Endothelial cell of umbilical vein (primary cell): Measurements from ENCODE around the gene RBMS1. TPM values are rescaled to one million over a fixed set of nuclear protein-coding genes. Genes with fewer than 3 reads are reported as not detected.

ENCODE experiments used
- BruUV-seq: library from RNA; stranded (reverse); fragments of 400-500 nt; replicated peaks from 2 replicates; lab custom pipeline; 2021; lab: Mats Ljungman, UMichigan
- CTCF ChIA-PET: fragments of 300-600, 350-600 bp; sonication (Branson Sonifier 250); formaldehyde crosslinking; loops from one replicate; lab custom pipeline; 2021; ENCODE audit warnings: antibody characterized with exemption, inconsistent platforms; lab: Charles Lee
- POLR2A ChIA-PET: fragments of 300-600, 350-600 bp; sonication (Branson Sonifier 250); formaldehyde crosslinking; loops from one replicate; lab custom pipeline; 2021; ENCODE audit warnings: antibody characterized with exemption, inconsistent platforms; lab: Charles Lee
- DNase-seq: peaks from one replicate; pipeline ENCODE4 v3.0.0-alpha.2; 2011; ENCODE audit warnings: low read depth, low spot score
- FAIRE-seq: peaks from 2 replicates; lab custom pipeline; 2011; peaks lifted over from hg19 to GRCh38; lab: Jason Lieb, UNC
- H2AFZ ChIP-seq: 2 replicates; pipeline ENCODE4 v1.6.0; 2012; ENCODE audit warnings: low read depth, low read length, control low read depth, inconsistent platforms
- H3K27ac ChIP-seq: 2 replicates; pipeline ENCODE4 v1.5.1; 2011; ENCODE audit warnings: low read depth, mild to moderate bottlenecking, control low read depth, low read length, moderate library complexity; ENCODE audit not compliant: insufficient read depth
- H3K27me3 ChIP-seq, 2 experiments: 2 replicates each; pipeline versions ENCODE4 v1.6.0 to v1.6.1; 2011; ENCODE audit warnings: low read length in 2 of 2, mixed read lengths in 1 of 2; ENCODE audit not compliant: control insufficient read depth in 2 of 2, insufficient read depth in 2 of 2
- H3K36me3 ChIP-seq, 2 experiments: 2 replicates in 1 of 2; 3 replicates in 1 of 2; pipeline ENCODE4 v1.5.1; 2011; ENCODE audit warnings: low read length in 2 of 2, mild to moderate bottlenecking in 1 of 2, moderate library complexity in 1 of 2; ENCODE audit not compliant: control insufficient read depth in 2 of 2, insufficient read depth in 2 of 2; ENCODE audit errors: extremely low read depth in 1 of 2
- H3K4me1 ChIP-seq: 3 replicates; pipeline ENCODE4 v1.5.1; 2011; ENCODE audit warnings: mild to moderate bottlenecking, low read length; ENCODE audit not compliant: control insufficient read depth, insufficient read depth; ENCODE audit errors: extremely low read depth
- H3K4me2 ChIP-seq: 2 replicates; pipeline ENCODE4 v1.6.1; 2011; ENCODE audit warnings: low read length, control low read depth, mixed read lengths; ENCODE audit not compliant: insufficient read depth
- H3K4me3 ChIP-seq, 3 experiments: fragments of 200-600 bp in 1 of 3; sonication (generic), shearing (Covaris generic) in 1 of 3; replicated peaks in 1 of 3; 2 replicates each; pipeline ENCODE4 v1.5.1; 2011 to 2016; ENCODE audit warnings: control low read depth in 3 of 3, low read length in 3 of 3, mild to moderate bottlenecking in 2 of 3, inconsistent platforms in 1 of 3, low read depth in 1 of 3, moderate library complexity in 1 of 3; ENCODE audit not compliant: insufficient read depth in 1 of 3
- H3K79me2 ChIP-seq: 2 replicates; pipeline ENCODE4 v1.6.0; 2012; ENCODE audit warnings: low read length, inconsistent platforms; ENCODE audit not compliant: control insufficient read depth, insufficient read depth
- H3K9ac ChIP-seq: replicated peaks from 2 replicates; pipeline ENCODE3; 2011; ENCODE audit warnings: low read length, control low read depth; ENCODE audit not compliant: insufficient read depth; ENCODE audit errors: extremely low read depth
- H3K9me1 ChIP-seq: replicated peaks from 3 replicates; pipeline ENCODE4 v1.6.0; 2011; ENCODE audit warnings: mild to moderate bottlenecking, low read length; ENCODE audit not compliant: control insufficient read depth, insufficient read depth; ENCODE audit errors: extremely low read depth
- H3K9me3 ChIP-seq: replicated peaks from 2 replicates; pipeline ENCODE4 v1.5.1; 2012; ENCODE audit warnings: low read length, inconsistent platforms; ENCODE audit not compliant: control insufficient read depth, insufficient read depth
- H4K20me1 ChIP-seq: replicated peaks from 2 replicates; pipeline ENCODE3; 2011; ENCODE audit warnings: mild to moderate bottlenecking, low read length; ENCODE audit not compliant: control insufficient read depth, insufficient read depth; ENCODE audit errors: extremely low read depth
- CTCF ChIP-seq, 2 donors: IDR thresholded peaks; 1 replicate in 1 of 2; 2 replicates in 1 of 2; pipeline ENCODE4 v1.5.1; 2011; ENCODE audit warnings: low read length in 2 of 2, mild to moderate bottlenecking in 2 of 2, moderate library complexity in 2 of 2, control low read depth in 1 of 2, inconsistent platforms in 1 of 2, low read depth in 1 of 2; ENCODE audit not compliant: insufficient read depth in 1 of 2; ENCODE audit errors: extremely low read depth in 1 of 2
- EZH2 ChIP-seq: IDR thresholded peaks from 2 replicates; pipeline ENCODE4 v1.6.1; 2012; ENCODE audit warnings: borderline replicate concordance, low read depth, mild to moderate bottlenecking, moderate library complexity, low read length, inconsistent platforms; ENCODE audit not compliant: severe bottlenecking
- FOS ChIP-seq: IDR thresholded peaks from 2 replicates; pipeline ENCODE4 v1.6.1; 2011; ENCODE audit warnings: mild to moderate bottlenecking, low read length, moderate library complexity, borderline replicate concordance; ENCODE audit not compliant: insufficient read depth
- JUN ChIP-seq: IDR thresholded peaks from 2 replicates; pipeline ENCODE4 v1.6.1; 2011; ENCODE audit warnings: borderline replicate concordance, low read depth; ENCODE audit not compliant: insufficient read length, insufficient read depth
- MYC ChIP-seq: IDR thresholded peaks from one replicate; pipeline ENCODE4 v1.6.1; 2011; ENCODE audit warnings: mild to moderate bottlenecking, low read depth, low read length
- POLR2A ChIP-seq: IDR thresholded peaks from 2 replicates; pipeline ENCODE4 v1.6.1; 2012; ENCODE audit warnings: low read depth, mild to moderate bottlenecking, control low read depth, low read length
- POLR2AphosphoS5 ChIP-seq: IDR thresholded peaks from 2 replicates; pipeline ENCODE4 v1.6.1; 2012; ENCODE audit warnings: low read depth, mild to moderate bottlenecking, control low read depth, low read length, moderate library complexity; ENCODE audit not compliant: insufficient read depth
- dilution Hi-C: fragments of 300-500 bp; cut with MboI; formaldehyde crosslinking; loops from one replicate; pipeline ENCODE4 v1.15.0; 2019; ENCODE audit warnings: low sequenced_read_pairs; ENCODE audit not compliant: extremely low pct_ligation_motif_present
- intact Hi-C: fragments of 100-400 bp; cut with micrococcal nuclease; formaldehyde crosslinking; loops from one replicate; pipeline ENCODE4 v1.10.0; 2022
- polyA plus RNA-seq, 4 experiments: library from polyadenylated mRNA; depleted of rRNA in 3 of 4; stranded (reverse) in 3 of 4; unstranded in 1 of 4; fragments of >200 nt; gene quantifications; 2 replicates each; pipeline versions ENCODE4 v1.2.1 to v1.2.3, GENCODE V29; 2011 to 2012; ENCODE audit warnings: missing spikeins in 1 of 4
- total RNA-seq: library from RNA; stranded (reverse); gene quantifications from 2 replicates; pipeline ENCODE4 v1.2.3, GENCODE V29; 2021

RBMS1 gene
- total and polyA plus RNA-seq, 2 donors (not counting 3 experiments of a cell fraction or from before 2014, with no cell fraction given) = 60.0 to 93.3 TPM

- BruUV-seq = no TSS peak
These were observed 205.3 kb downstream of the RBMS1 start for GRCh38 chr2:160288324-160288723.

GRCh38 chr2:160287476-160287875 lies 206.1 kb downstream of the RBMS1 start:
- ChIA-PET POLR2A (no interaction called here), CTCF (no interaction called here)
- Histone ChIP-seq H3K9me1 (no peaks in the 10 kb centered on the region), H3K27me3 (no peaks in the 10 kb centered on the region), H3K4me3 (no peak overlapping the region), H3K4me1 (peaks cover 23% of the 10 kb centered on the region), H3K9me3 (no peaks in the 10 kb centered on the region), H3K27ac (no peak overlapping the region), H3K79me2 (peaks cover 9% of the 10 kb centered on the region), H3K4me2 (no peak overlapping the region), H3K9ac (no peak overlapping the region), H2AFZ (no peak overlapping the region), H4K20me1 (no peaks in the 10 kb centered on the region), H3K36me3 (peaks cover 9 to 16% of the 10 kb centered on the region in 2 experiments)
- DNase-seq (no peak), FAIRE-seq (no peak)
- intact Hi-C loops (no loop called here), dilution Hi-C loops (no loop called here)
- TF ChIP-seq POLR2AphosphoS5 (no peak), FOS (no peak), JUN (no peak), POLR2A (no peak), EZH2 (no peak), CTCF (IDR thresholded peaks at IDR 0.05; ENCODE audit: extremely low read depth in 1 of 2, insufficient read depth in 1 of 2, low read depth in 1 of 2, low read length in 2 of 2) (no peak), MYC (no peak)
- BruUV-seq = no TSS peak

More at GRCh38 chr2:160288324-160288723, 205.3 kb downstream of the RBMS1 start:
- intact Hi-C loops = no loop called here
- H3K9me3 ChIP-seq = no peaks in the 10 kb centered on the region
- H4K20me1 ChIP-seq = no peaks in the 10 kb centered on the region
- DNase-seq (no peak), FAIRE-seq (no peak)
- ChIA-PET CTCF (interaction anchor here (4.8 kb wide), 1 partner anchor 10 kb away, joined by 40 read pairs; no protein-coding TSS in a partner anchor), POLR2A (no interaction called here)
- no peak for TF ChIP-seq MYC
- TF ChIP-seq POLR2A = no peak
- TF ChIP-seq FOS = no peak
- no peak for TF ChIP-seq POLR2AphosphoS5
- dilution Hi-C loops = no loop called here
- H3K4me2 ChIP-seq = no peak overlapping the region
- no peak overlapping the region for H3K9ac ChIP-seq
- H3K79me2 ChIP-seq = peaks cover 9% of the 10 kb centered on the region
- H3K4me3 ChIP-seq = no peak overlapping the region
- H3K36me3 ChIP-seq = peaks cover 9 to 23% of the 10 kb centered on the region in 2 experiments
- no peaks in the 10 kb centered on the region for H3K9me1 ChIP-seq
- no peak overlapping the region for H2AFZ ChIP-seq
- peak overlapping the region; percentile 12 for H3K27ac ChIP-seq
- no peaks in the 10 kb centered on the region for H3K27me3 ChIP-seq
- peaks cover 20% of the 10 kb centered on the region for H3K4me1 ChIP-seq
